Ovary (tissue), 3 donors: ENCODE results near the gene TMEM11.

Source experiments
- CTCF ChIP-seq, 3 donors: fragments of 450-650 bp in 2 of 3; fragments of 200-600 bp in 1 of 3; IDR thresholded peaks; one replicate each; pipeline versions ENCODE4 v1.5.1 to v1.8.0; 2016 to 2022; ENCODE audit warnings: antibody characterized with exemption in 3 of 3, mild to moderate bottlenecking in 1 of 3
- POLR2A ChIP-seq: fragments of 450-650 bp; IDR thresholded peaks from one replicate; pipeline ENCODE4 v1.6.1; 2017; ENCODE audit warnings: antibody characterized with exemption, mild to moderate bottlenecking, moderate library complexity
- donor health status: DM: no; HTN: no; CAD: no.

GRCh38 chr17:21194703-21195102 is 19.3 kb downstream of the TMEM11 start:
- TF ChIP-seq POLR2A: no peak
- TF ChIP-seq CTCF (IDR thresholded peaks at IDR 0.05): no peak
